ENCODE data around the gene UGT1A4. TPM values are rescaled to one million over a fixed set of nuclear protein-coding genes. Genes with fewer than 3 reads are reported as not detected.

UGT1A4 gene
- total and polyA plus RNA-seq, 9 donors = not detected

- Histone ChIP-seq H3K27ac (ENCODE audit: low read length) (no peak overlapping the region), H3K9me3 (replicated peaks; ENCODE audit: control insufficient read depth, low read depth, low read length) (no peaks in the 10 kb centered on the region), H3K4me3 (ENCODE audit: low read length) (no peak overlapping the region), H3K27me3 (ENCODE audit: control insufficient read depth, insufficient read depth, low read length) (peaks cover 2% of the 10 kb centered on the region), H3K4me1 (ENCODE audit: control insufficient read depth, insufficient read depth, low read length) (no peaks in the 10 kb centered on the region), H3K36me3 (ENCODE audit: control insufficient read depth, insufficient read depth, low read length) (no peaks in the 10 kb centered on the region)
- WGBS (ENCODE audit: insufficient coverage) = no CpG with 5 or more reads among the region's 1 CpG
- no peak for DNase-seq
Measured at GRCh38 chr2:233684640-233685039, 33.9 kb upstream of the UGT1A4 start.

GRCh38 chr2:233686928-233687327 lies 31.6 kb upstream of the UGT1A4 start:
- 86% methylated on average over 2 of the region's 5 CpGs for WGBS (ENCODE audit: insufficient coverage)
- H3K27ac ChIP-seq (ENCODE audit: low read length) = no peak overlapping the region
- no peak overlapping the region for H3K4me3 ChIP-seq (ENCODE audit: low read length)
- H3K27me3 ChIP-seq (ENCODE audit: control insufficient read depth, insufficient read depth, low read length) = peaks cover 2% of the 10 kb centered on the region
- H3K4me1 ChIP-seq (ENCODE audit: control insufficient read depth, insufficient read depth, low read length) = no peaks in the 10 kb centered on the region
- no peak for DNase-seq
- H3K36me3 ChIP-seq (ENCODE audit: control insufficient read depth, insufficient read depth, low read length) = no peaks in the 10 kb centered on the region
- H3K9me3 ChIP-seq (replicated peaks; ENCODE audit: control insufficient read depth, low read depth, low read length) = no peaks in the 10 kb centered on the region

GRCh38 chr2:233688341-233688740 lies 30.2 kb upstream of the UGT1A4 start:
- Histone ChIP-seq H3K9me3 (replicated peaks; ENCODE audit: control insufficient read depth, low read depth, low read length) (no peaks in the 10 kb centered on the region), H3K27ac (ENCODE audit: low read length) (no peak overlapping the region), H3K4me1 (ENCODE audit: control insufficient read depth, insufficient read depth, low read length) (no peaks in the 10 kb centered on the region), H3K4me3 (ENCODE audit: low read length) (no peak overlapping the region), H3K27me3 (ENCODE audit: control insufficient read depth, insufficient read depth, low read length) (peaks cover 2% of the 10 kb centered on the region), H3K36me3 (ENCODE audit: control insufficient read depth, insufficient read depth, low read length) (no peaks in the 10 kb centered on the region)
- DNase-seq = no peak
- no CpG with 5 or more reads among the region's 5 CpGs for WGBS (ENCODE audit: insufficient coverage)

- Histone ChIP-seq H3K27ac (ENCODE audit: low read length) (no peak overlapping the region), H3K36me3 (ENCODE audit: control insufficient read depth, insufficient read depth, low read length) (no peaks in the 10 kb centered on the region), H3K4me1 (ENCODE audit: control insufficient read depth, insufficient read depth, low read length) (no peaks in the 10 kb centered on the region), H3K4me3 (ENCODE audit: low read length) (no peak overlapping the region), H3K9me3 (replicated peaks; ENCODE audit: control insufficient read depth, low read depth, low read length) (no peaks in the 10 kb centered on the region), H3K27me3 (ENCODE audit: control insufficient read depth, insufficient read depth, low read length) (peaks cover 2% of the 10 kb centered on the region)
- DNase-seq = no peak
Measured at GRCh38 chr2:233689031-233689430, 29.5 kb upstream of the UGT1A4 start.

- no peaks in the 10 kb centered on the region for H3K4me1 ChIP-seq (ENCODE audit: control insufficient read depth, insufficient read depth, low read length)
- no peaks in the 10 kb centered on the region for H3K36me3 ChIP-seq (ENCODE audit: control insufficient read depth, insufficient read depth, low read length)
- peaks cover 2% of the 10 kb centered on the region for H3K27me3 ChIP-seq (ENCODE audit: control insufficient read depth, insufficient read depth, low read length)
- no peaks in the 10 kb centered on the region for H3K9me3 ChIP-seq (replicated peaks; ENCODE audit: control insufficient read depth, low read depth, low read length)
- H3K27ac ChIP-seq (ENCODE audit: low read length) = no peak overlapping the region
- peak; percentile 3 for DNase-seq
- 33% methylated on average over 1 of the region's 3 CpGs for WGBS (ENCODE audit: insufficient coverage)
- no peak overlapping the region for H3K4me3 ChIP-seq (ENCODE audit: low read length)
Measured at GRCh38 chr2:233689501-233689900, 29.0 kb upstream of the UGT1A4 start.

GRCh38 chr2:233690444-233690843 lies 28.1 kb upstream of the UGT1A4 start:
- no peaks in the 10 kb centered on the region for H3K36me3 ChIP-seq (ENCODE audit: control insufficient read depth, insufficient read depth, low read length)
- H3K27me3 ChIP-seq (ENCODE audit: control insufficient read depth, insufficient read depth, low read length) = peaks cover 2% of the 10 kb centered on the region
- H3K9me3 ChIP-seq (replicated peaks; ENCODE audit: control insufficient read depth, low read depth, low read length) = no peaks in the 10 kb centered on the region
- DNase-seq = no peak
- H3K4me3 ChIP-seq (ENCODE audit: low read length) = no peak overlapping the region
- WGBS (ENCODE audit: insufficient coverage) = no CpG with 5 or more reads among the region's 4 CpGs
- H3K27ac ChIP-seq (ENCODE audit: low read length) = no peak overlapping the region
- no peaks in the 10 kb centered on the region for H3K4me1 ChIP-seq (ENCODE audit: control insufficient read depth, insufficient read depth, low read length)

GRCh38 chr2:233691443-233692433 lies 26.8 kb upstream of the UGT1A4 start:
- DNase-seq = no peak
- 88% methylated on average over 4 of the region's 11 CpGs for WGBS (ENCODE audit: insufficient coverage)
- H3K27me3 ChIP-seq (ENCODE audit: control insufficient read depth, insufficient read depth, low read length) = no peaks in the 10 kb centered on the region
- H3K27ac ChIP-seq (ENCODE audit: low read length) = no peak overlapping the region
- no peak overlapping the region for H3K4me3 ChIP-seq (ENCODE audit: low read length)
- H3K4me1 ChIP-seq (ENCODE audit: control insufficient read depth, insufficient read depth, low read length) = no peaks in the 10 kb centered on the region
- no peaks in the 10 kb centered on the region for H3K9me3 ChIP-seq (replicated peaks; ENCODE audit: control insufficient read depth, low read depth, low read length)
- H3K36me3 ChIP-seq (ENCODE audit: control insufficient read depth, insufficient read depth, low read length) = no peaks in the 10 kb centered on the region

GRCh38 chr2:233692648-233693047 lies 25.9 kb upstream of the UGT1A4 start, which contains the start of gene UGT1A6:
Gene UGT1A6, plus strand, starts transcription at chr2:233692890. Its CDS starts 115 bp downstream, at chr2:233693005.
- Histone ChIP-seq H3K36me3 (ENCODE audit: control insufficient read depth, insufficient read depth, low read length) (no peaks in the 10 kb centered on the region), H3K9me3 (replicated peaks; ENCODE audit: control insufficient read depth, low read depth, low read length) (no peaks in the 10 kb centered on the region), H3K4me1 (ENCODE audit: control insufficient read depth, insufficient read depth, low read length) (no peaks in the 10 kb centered on the region), H3K27ac (ENCODE audit: low read length) (no peak within 1 kb of the TSS), H3K27me3 (ENCODE audit: control insufficient read depth, insufficient read depth, low read length) (no peaks in the 10 kb centered on the region), H3K4me3 (ENCODE audit: low read length) (no peak within 1 kb of the TSS)
- 91% methylated on average over 1 of the region's 4 CpGs for WGBS (ENCODE audit: insufficient coverage)
- no peak for DNase-seq

GRCh38 chr2:233693963-233694362 lies 24.6 kb upstream of the UGT1A4 start:
- peaks cover 3% of the 10 kb centered on the region for H3K27me3 ChIP-seq (ENCODE audit: control insufficient read depth, insufficient read depth, low read length)
- WGBS (ENCODE audit: insufficient coverage) = 85% methylated on average over 5 of the region's 6 CpGs
- DNase-seq = no peak
- no peaks in the 10 kb centered on the region for H3K4me1 ChIP-seq (ENCODE audit: control insufficient read depth, insufficient read depth, low read length)
- no peaks in the 10 kb centered on the region for H3K36me3 ChIP-seq (ENCODE audit: control insufficient read depth, insufficient read depth, low read length)
- H3K4me3 ChIP-seq (ENCODE audit: low read length) = no peak overlapping the region
- H3K9me3 ChIP-seq (replicated peaks; ENCODE audit: control insufficient read depth, low read depth, low read length) = no peaks in the 10 kb centered on the region
- H3K27ac ChIP-seq (ENCODE audit: low read length) = no peak overlapping the region

GRCh38 chr2:233698740-233699139 lies 19.8 kb upstream of the UGT1A4 start:
- H3K4me3 ChIP-seq (ENCODE audit: low read length) = no peak overlapping the region
- H3K27me3 ChIP-seq (ENCODE audit: control insufficient read depth, insufficient read depth, low read length) = peaks cover 3% of the 10 kb centered on the region
- no peak for DNase-seq
- H3K9me3 ChIP-seq (replicated peaks; ENCODE audit: control insufficient read depth, low read depth, low read length) = no peaks in the 10 kb centered on the region
- 71% methylated on average over 4 of the region's 4 CpGs for WGBS (ENCODE audit: insufficient coverage)
- H3K27ac ChIP-seq (ENCODE audit: low read length) = no peak overlapping the region
- no peaks in the 10 kb centered on the region for H3K36me3 ChIP-seq (ENCODE audit: control insufficient read depth, insufficient read depth, low read length)
- H3K4me1 ChIP-seq (ENCODE audit: control insufficient read depth, insufficient read depth, low read length) = no peaks in the 10 kb centered on the region
